ENCODE measurements around the gene TBC1D21.

- TF ChIP-seq, protein P1, sequence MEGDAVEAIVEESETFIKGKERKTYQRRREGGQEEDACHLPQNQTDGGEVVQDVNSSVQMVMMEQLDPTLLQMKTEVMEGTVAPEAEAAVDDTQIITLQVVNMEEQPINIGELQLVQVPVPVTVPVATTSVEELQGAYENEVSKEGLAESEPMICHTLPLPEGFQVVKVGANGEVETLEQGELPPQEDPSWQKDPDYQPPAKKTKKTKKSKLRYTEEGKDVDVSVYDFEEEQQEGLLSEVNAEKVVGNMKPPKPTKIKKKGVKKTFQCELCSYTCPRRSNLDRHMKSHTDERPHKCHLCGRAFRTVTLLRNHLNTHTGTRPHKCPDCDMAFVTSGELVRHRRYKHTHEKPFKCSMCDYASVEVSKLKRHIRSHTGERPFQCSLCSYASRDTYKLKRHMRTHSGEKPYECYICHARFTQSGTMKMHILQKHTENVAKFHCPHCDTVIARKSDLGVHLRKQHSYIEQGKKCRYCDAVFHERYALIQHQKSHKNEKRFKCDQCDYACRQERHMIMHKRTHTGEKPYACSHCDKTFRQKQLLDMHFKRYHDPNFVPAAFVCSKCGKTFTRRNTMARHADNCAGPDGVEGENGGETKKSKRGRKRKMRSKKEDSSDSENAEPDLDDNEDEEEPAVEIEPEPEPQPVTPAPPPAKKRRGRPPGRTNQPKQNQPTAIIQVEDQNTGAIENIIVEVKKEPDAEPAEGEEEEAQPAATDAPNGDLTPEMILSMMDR (IDR thresholded peaks at IDR 0.05; ENCODE audit: insufficient read depth, low read depth, low read length), result no peak
- TF ChIP-seq EZH2 (IDR thresholded peaks at IDR 0.05; ENCODE audit: insufficient read depth, low read length), result no peak
Measured at GRCh38 chr15:73879426-73879825, 6.1 kb downstream of the TBC1D21 start.

All from astrocyte (in vitro differentiated cells and primary cell).